NCI-H1417 treated with DMSO at 0.1 percent for 48 hours (cell line): ENCODE measurements around the gene BTN2A1.

Experiments
- DNase-seq: peaks from one replicate; lab custom pipeline; 2025; lab: John Stamatoyannopoulos, UW

The BTN2A1 gene

DNA sequence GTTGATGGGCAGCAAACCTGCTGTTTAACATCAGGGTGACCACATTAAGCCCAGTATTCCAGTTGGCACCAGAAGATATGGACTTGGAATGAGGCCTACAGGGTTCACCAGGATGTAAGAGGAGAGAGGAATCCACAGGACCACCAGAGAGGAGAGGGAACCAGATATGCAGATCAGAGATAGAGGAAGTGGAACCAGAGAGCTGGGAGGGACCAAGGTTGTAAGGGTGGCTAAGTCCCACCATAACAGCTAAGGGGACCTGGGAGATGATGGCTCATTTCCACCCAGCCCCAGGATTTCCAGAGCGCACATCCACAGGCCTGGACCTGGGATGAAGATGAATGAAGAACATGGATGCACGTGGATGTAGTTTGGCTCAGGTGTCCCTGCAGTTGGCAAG lies 11.1 kb downstream of the BTN2A1 start:
- no peak for DNase-seq

DNA sequence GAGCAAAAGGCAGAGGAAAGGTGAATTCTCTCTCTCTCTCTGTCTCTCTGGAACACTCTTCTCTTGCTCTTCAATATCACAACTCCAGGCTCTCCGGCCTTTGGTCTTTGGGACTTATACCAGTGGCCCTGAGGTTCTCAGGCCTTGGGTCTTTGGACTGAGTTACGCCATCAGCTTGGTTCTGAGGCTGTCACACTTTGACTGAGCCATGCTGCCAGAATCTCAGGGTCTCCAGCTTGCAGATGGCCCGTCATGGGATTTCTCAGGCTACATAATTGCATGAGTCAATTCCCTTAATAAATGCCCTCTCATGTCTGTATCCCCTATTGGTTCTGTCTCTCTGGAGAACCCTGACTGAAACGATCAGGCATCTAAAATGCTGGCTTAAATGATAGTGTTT lies 12.9 kb downstream of the BTN2A1 start:
- no peak for DNase-seq

DNA sequence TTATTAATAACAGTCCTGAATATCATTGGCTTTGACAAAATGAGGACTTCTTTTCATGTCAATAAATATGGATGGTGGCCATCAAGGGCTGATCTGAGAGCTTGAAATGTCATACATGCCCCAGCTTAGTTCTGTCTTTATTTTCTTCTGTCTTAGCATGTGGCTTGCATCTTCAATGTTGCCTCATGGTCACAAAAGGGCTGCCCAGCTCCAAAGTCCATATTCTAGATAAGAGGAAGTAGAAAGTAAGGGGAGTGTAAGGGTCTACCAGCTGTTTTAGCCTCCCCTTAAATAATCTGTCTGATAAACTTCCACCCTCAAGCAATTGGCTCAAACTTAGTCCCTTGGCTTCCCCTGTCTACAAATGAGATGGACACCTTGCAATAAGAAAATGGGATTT lies 14.2 kb downstream of the BTN2A1 start:
- DNase-seq: no peak

DNA sequence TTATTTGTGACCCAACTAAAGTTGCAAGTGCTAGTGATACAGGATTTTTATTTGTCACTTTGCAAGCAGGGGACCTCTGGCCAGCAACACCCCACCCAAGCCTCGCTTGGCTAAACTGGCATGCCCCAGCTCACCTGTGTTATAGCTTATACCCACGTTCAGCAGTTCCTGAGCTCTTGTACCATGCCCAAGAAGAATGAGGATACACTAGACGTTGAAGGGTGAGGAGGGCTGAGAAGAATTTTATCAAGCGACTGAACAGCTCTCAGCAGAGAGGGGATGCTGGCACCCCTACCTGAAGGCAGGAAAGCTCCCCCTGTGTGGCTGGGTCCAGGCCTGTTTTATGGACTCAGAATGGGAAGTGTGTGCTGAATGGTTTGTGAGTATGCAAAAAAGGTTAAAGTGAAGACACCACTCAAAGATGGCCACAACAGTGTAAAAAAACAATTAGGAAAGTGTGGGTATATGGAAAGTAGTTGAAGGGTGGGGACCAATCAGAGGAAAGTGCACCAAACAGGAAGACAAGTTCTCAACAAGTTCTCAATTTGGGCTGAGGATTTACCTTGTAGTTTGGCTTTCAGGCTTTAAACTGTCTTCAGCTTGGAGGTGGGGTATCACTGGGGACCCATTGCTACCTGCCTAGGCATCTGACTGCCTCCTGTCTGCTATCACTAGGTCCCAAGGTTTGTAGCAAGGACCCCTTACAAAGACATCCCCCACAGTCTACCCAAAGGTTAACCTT lies 15.0 kb downstream of the BTN2A1 start:
- DNase-seq: no peak

DNA sequence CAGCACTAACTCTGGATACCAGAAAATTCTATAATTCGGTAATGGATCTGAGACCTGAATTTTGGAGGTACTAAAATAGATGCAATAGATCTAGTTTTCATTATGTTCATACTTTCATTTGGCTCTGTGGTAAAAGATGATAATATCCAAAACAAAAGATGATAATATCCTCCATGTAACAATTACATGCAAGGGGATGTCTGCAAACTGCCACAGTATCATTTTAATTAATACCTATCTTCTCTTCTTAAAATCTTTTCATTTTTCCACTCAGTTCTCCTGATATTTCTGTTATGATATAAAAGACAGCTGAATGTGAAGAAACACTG lies 15.6 kb downstream of the BTN2A1 start:
- no peak for DNase-seq

DNA sequence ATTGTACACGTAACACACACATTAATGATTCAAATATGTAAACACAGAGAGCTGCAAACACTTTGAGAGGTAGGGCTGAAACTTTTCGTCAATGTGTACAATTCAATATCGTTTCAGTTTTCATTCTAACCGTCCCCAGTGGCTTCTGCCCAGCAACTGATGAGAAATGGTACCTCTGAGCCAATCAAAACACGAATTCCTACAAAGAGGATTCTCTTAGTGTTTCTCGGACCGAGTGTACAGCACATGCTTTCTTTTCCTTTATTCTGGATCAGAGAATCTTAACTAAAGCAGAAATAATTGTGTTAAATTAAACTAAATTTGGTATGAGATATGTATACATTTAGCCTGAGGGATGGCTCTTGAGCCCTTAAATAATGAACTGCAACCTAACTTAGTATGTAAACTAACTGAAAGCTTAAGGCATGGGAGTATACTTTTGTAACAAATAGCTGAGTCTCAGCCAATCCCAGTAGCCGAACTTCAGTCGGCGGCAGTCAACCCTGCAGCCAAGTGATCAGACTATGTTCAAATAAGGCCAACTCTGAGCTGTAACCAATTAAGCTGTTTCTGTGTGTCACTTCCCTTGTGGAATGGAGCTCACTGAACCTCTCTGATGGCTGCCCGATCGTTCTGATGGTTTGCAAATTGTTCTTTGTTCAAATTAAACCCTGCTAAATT lies 16.1 kb downstream of the BTN2A1 start:
- DNase-seq: peak; percentile 21

DNA sequence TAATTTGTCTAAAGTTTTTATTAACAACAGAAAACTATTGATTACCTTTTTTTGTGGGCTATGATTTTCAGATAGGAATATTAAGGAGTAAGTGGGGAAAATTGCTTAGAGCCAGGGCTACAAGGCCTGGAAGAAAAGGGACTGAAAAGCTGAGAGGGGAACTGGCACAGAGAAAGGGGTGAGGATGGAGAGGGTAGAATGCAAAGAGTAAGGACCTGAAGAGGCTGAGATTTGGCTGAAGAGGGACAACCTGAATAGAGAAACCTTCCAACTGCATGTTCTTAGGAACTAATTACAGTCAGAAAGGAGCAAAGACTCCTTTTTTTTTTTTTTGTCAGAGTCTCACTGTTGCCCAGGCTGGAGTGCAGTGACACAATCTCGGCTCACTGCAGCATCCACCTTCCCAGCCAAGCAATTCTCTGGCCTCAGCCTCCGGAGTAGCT lies 16.7 kb downstream of the BTN2A1 start:
- no peak for DNase-seq

DNA sequence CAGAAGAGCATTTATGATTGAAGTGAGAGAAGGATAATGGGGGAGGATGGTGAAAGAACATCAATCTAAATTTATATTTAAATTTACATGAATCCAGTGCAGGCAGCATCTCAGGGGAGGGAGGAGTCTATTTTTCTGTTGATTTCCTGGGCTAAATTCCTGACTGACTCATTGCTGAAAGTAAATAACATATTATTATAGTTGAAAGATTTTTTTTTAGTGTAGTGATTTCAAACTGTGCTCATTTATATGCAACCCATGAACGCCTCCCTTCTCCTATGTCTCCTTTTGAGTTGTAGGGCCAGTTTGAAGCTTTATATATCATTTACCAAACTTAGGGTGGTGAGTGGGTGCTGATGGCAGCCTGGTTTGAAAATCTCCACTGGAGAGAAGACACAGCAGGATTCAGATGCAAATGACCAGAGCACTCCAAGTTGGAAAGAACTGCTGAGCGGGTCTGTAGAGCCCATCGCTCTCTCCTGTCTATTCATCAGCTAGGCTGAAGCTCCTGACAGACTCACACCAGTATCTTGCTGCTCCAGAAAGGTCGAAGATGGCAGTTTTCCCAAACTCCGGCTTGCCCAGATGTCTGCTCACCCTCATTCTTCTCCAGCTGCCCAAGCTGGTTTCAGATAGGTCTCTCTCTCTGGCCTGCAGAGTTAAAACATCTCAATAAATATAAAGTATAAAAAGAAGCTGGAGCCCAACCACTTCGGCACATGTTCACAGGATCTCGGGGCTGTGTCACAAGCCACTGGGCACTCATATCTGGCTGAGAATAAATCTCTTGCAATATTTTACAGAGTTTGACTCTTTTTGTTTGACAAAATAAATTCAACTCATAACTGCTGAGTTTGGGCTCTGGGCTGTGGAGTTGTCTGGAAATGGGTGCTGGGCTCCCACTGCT lies 18.3 kb downstream of the BTN2A1 start:
- DNase-seq: no peak

DNA sequence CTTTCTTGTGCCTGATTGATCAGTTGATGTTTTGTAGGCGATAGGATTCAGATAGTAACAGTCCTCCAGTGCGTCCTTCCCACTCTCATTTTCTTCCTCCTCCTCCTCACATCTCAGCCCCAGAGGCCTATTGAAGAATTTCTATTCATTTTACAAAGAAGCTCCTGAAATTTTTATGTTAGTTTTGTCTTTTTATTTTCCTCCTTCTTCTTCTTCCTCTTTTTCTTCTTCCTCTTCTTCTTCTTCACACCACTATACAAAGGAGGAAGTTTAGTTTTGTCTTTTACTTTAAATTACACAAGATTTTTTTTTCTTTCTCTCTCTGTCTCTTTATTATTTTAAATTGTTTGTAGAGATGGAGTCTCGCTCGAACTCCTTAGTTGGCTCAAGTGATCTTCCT lies 19.1 kb downstream of the BTN2A1 start:
- no peak for DNase-seq

DNA sequence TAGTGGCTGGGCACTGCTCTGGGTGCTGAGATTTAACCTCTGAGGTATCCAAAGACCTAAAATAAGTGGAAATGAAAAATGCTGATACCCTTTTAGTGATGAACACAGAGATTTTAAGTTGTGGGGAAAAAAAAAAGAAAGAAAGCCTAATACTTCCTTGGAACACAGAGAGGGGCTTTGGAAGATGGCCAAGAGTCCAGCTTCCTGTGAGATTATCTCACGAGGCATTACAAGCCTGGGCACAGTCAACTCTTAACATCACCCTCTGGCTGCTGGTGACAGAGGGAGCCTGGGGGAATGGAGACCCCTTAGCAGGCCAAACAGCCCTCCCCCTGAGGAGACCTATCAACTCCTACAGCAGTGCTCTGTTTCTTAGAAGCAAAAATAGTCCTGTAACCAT lies 19.7 kb downstream of the BTN2A1 start:
- no peak for DNase-seq

DNA sequence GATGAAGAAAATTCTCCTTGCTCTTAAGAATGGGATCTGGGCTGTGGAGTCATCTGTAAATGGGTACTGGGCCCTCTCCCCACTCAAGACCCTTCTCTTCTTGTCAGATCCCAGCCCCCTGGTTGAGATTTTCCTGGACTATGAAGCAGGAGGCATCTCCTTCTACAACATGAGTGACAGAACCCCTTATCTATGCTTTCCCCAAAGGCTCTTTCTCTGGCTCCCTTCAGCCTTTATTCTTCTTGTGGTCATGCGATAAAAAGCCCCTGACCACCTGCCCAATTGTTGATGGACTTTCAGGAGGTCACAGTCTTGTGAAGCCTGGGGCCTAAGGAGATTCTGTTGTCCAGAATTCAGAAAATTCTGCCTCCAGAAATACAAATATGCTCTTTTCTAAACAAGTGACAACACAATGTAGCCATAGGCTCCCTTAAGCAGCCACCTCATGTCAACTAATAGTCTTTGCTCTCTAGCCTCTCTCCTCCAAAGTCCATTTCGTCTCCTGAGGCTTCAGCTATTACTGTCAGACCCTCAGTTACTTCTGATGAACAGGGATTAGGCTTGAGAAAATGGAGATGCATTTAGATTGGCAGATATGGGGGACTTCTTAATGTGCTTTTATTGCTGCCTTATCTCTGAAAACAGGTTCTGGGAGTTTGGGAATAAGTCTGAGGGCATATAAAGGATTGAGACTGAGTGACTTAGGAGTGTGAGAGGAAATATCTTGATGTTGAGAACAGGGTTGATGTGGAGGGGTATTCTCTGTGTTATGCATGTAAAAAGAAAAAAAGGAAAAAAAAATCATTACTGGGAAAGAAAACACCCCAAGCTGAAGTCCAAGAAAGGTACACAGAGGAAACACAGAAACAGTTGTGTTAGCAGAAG lies 20.6 kb downstream of the BTN2A1 start:
- no peak for DNase-seq

DNA sequence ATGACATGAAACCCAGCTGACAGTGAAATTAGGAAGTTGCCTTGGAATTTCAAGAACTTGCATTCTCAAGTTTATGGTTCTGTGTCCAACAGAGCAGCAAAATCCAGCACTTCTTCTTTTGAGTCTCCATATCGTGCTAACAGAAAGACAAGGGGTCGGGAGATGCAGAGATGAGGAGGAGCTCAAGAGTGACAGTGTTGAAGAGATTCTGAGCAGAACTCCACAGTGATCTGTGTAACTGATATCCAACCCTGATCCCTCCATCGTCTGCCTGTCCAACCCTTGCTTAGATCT lies 21.2 kb downstream of the BTN2A1 start:
- DNase-seq: no peak

DNA sequence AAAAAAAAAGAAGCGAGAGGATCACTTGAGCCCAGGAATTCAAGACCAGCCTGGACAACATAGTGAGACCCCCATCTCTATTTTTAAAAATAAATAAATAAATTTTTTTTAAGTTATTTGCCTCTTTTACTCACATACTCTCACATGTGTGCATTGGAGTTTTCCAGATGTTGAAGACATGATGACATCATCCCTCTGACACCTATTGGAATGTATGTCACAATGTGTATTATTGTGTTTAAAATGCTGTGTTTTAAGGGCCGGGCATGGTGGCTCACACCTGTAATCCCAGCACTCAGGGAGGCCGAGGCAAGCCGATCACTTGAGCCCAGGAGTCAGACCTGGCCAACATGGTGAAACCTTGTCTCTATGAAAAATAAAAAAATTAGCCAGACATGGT lies 24.6 kb downstream of the BTN2A1 start:
- no peak for DNase-seq

DNA sequence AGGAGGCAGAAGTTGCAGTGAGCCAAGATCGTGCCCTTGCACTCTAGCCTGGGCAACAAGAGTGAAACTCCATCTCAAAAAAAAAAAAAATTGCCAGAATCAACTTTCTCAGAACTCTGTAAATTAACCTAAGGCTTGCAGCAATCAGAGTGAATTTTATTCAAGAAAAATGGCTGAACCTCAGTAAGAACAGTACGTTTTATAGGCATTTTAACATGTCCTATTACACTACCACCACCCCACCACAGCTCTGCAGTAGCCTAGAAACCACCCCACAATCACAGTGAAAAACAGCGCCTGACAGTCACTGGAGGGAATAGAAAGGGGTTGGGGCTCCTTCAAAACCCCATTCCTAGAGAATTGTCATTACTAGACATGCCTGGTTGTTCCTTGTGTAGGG lies 26.0 kb downstream of the BTN2A1 start:
- no peak for DNase-seq

DNA sequence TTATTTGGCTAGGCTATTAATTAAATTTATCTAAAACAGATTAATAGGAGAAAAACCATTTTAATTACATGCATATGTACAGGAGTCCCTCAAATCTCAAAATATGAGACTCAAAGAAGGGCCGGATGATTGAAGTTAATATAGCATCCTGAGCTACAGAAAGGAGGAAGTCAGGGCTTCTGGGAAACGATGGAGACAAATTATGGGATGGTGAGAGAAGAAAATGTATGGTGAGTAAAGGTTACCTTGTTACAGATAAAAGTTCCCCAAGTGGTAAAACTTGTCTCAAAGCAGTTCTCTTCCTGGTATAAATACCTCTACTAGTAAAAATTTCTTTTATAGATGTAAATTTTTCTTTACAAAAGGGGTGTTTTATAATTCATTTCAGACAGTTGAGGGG lies 26.4 kb downstream of the BTN2A1 start:
- DNase-seq: no peak

DNA sequence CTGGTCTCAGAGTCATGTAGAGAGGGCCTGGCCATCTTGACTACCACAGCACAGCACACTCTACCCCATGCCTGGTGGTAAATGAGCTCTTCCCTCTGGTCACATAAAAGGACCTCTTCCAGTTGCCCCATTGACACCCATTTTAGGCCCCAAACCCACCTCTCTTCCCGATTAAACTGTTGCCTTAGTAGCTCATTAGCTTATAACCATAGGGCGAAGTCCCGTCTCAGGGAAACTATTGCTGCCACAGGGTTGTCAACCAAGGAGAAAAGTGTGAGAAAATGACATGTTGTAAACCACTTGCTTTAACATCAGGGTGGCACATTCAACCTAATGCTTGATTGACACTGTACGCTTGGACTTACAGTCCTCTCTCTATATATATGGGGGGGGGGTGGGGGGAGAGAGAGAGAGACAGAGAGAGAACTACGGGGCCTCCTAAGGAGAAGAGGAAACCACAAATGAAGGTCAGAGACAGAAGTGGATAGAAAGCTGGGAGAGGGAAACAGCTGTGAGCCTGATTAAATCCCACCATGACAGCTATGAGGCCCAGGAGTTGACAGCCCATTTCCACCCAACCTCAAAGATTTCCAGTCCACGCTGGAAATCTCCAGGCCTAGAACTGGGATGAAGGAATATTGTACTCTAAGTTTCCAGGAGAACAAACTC lies 27.5 kb downstream of the BTN2A1 start:
- DNase-seq: no peak

DNA sequence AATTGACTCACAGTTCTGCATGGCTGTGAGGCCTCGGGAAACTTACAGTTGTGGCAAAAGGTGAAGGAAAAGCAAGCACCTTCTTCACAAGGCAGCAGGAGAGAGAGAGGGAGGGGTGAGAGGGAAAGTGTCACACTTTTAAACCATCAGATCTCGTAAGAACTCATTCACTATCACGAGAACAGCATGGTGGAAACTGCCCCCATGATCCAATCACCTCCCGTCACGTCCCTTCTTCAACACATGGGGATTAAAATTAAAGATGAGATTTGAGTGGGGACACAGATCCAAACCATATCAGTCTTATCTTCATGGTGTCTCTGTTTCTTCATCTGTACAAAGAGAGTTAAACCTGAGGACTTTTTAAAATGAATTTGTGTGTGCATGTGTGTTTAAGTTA lies 28.6 kb downstream of the BTN2A1 start:
- no peak for DNase-seq

DNA sequence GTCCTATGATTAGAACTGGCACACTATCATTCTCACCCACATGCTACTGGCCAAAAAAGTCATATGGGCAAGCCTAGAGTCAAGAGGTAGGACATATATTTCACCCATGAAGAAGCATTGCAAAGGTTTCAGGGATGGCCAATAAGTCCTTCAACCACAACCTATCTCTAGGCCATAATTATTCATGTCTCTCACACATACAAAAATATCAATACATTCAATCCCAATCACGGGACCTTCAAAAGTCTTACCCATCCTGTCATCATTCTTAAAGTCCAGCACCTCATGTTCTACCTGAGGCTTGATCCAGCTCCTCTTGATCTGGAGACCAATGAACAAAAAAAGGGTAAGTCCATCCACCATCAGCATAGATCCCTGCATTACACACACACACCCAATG lies 29.7 kb downstream of the BTN2A1 start:
- DNase-seq: no peak

DNA sequence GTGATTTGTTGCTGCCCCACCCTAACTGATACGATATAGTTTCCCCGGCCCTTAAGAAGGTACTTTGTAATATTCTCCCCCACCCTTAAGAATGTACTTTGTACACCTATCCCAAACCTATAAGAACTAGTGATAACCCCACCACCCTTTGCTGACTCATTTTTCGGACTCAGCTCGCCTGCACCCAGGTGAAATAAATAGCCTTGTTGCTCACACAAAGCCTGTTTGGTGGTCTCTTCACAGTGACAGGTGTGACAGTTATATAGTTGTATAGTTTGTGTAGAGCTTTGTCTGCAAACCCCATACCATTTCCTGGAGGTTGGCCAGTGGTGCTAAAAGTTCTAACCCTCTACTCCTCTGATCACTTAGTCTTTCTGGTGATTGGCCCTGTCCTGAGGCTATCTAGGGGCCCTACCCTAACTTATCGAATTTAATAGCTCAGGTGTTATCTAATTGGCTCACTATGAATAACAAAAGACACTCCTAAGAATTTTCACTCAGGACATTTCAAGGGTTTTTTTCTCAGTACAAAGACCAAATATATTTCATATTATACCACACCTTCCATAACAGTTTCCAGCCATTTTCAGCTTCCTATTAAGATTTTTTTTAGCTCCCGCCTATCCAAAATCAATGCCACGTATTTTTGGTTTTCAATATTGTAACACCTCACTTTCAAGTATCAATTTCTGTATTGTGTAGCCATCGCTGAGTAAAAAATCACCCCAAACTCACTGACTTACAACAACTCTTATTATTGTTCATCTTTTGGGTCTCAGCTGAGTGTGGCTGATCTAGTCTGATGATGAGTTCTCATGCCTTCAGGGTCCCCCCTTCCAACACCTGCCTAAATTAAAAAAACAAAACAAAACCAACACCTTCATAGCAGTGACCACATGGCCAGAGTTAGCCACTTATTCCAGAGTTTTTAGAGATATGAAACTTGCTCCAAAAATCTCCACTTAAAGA lies 32.5 kb downstream of the BTN2A1 start:
- no peak for DNase-seq

DNA sequence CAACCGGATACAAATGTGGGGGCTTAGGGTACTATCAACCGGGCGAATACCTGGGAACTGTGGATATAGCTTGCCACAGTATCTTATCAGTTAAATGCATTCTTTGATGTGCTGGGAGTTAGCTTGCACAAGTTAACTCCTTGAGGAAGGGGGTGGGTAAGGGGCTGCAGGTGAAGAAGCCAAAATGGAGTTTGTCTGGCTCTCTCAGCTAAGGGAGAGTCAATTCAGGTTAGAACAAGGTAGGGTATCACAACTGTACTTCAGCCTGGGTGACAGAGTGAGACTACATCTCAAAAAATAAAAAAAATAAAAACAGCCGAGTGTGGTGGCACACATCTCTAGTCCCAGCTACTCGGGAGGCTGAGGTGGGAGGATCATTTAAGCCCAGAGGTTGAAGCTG lies 33.8 kb downstream of the BTN2A1 start:
- no peak for DNase-seq
